HL-60 (cell line): Measurements from ENCODE around the gene KRT14.

ENCODE experiments used
- DNase-seq, 2 experiments: peaks; one replicate each; pipeline ENCODE4 v3.0.0-alpha.2; 2010 to 2020; ENCODE audit warnings: low read depth in 1 of 2, low spot score in 1 of 2
- H3K27ac ChIP-seq: fragments of 250-450 bp; sonication (Bioruptor Pico); replicated peaks from 2 replicates; pipeline ENCODE4 v1.5.1; 2020; ENCODE audit warnings: mild to moderate bottlenecking, moderate library complexity
- H3K27me3 ChIP-seq: fragments of 250-450 bp; sonication (Bioruptor Pico); 2 replicates; pipeline ENCODE4 v1.5.1; 2021; ENCODE audit warnings: mild to moderate bottlenecking, moderate library complexity; ENCODE audit not compliant: insufficient read depth, poor library complexity, severe bottlenecking
- H3K4me3 ChIP-seq: replicated peaks from 2 replicates; pipeline ENCODE4 v1.5.1; 2011; ENCODE audit warnings: mild to moderate bottlenecking, control low read depth, low read length; ENCODE audit not compliant: insufficient read depth
- CTCF ChIP-seq: IDR thresholded peaks from one replicate; pipeline ENCODE4 v1.5.1; 2011; ENCODE audit warnings: low read length, control low read depth, inconsistent platforms; ENCODE audit not compliant: insufficient read depth
- GABPA ChIP-seq: IDR thresholded peaks from 2 replicates; pipeline ENCODE4 v1.6.1; 2012; ENCODE audit warnings: low read depth
- POLR2AphosphoS5 ChIP-seq: IDR thresholded peaks from 2 replicates; pipeline ENCODE4 v1.6.1; 2012; ENCODE audit warnings: low read depth
- REST ChIP-seq: IDR thresholded peaks from 2 replicates; pipeline ENCODE4 v1.6.1; 2012; ENCODE audit warnings: low read depth; ENCODE audit not compliant: insufficient replicate concordance
- SPI1 ChIP-seq: IDR thresholded peaks from 2 replicates; pipeline ENCODE4 v1.6.1; 2012; ENCODE audit warnings: low read depth, mild to moderate bottlenecking, borderline replicate concordance

Gene KRT14

GRCh38 chr17:41542357-41542756 is 44.3 kb downstream of the KRT14 start:
- TF ChIP-seq POLR2AphosphoS5 (no peak), GABPA (no peak), SPI1 (no peak), CTCF (no peak), REST (no peak)
- Histone ChIP-seq H3K27me3 (no peaks in the 10 kb centered on the region), H3K4me3 (no peak overlapping the region), H3K27ac (no peak overlapping the region)
- no peak for DNase-seq

- no peak for DNase-seq
Observed at GRCh38 chr17:41540921-41541625, 45.6 kb downstream of the KRT14 start.

More at GRCh38 chr17:41540921-41541625, 45.6 kb downstream of the KRT14 start:
- TF ChIP-seq CTCF (no peak), POLR2AphosphoS5 (no peak), SPI1 (no peak), REST (no peak), GABPA (no peak)
- Histone ChIP-seq H3K4me3 (no peak overlapping the region), H3K27me3 (peaks cover under 1% of the 10 kb centered on the region), H3K27ac (no peak overlapping the region)
